NCI-H2227 treated with DMSO at 0.1 percent for 48 hours (cell line): ENCODE measurements around the gene COG4.
"Not testable (repeated sequence)": the region's sequence is repeated elsewhere in the genome, so short reads cannot be mapped to it uniquely, and the experiment has no call there.

ENCODE experiments used
- DNase-seq: peaks from one replicate; lab custom pipeline; 2025; lab: John Stamatoyannopoulos, UW

Gene COG4

GRCh38 chr16:70523076-70523742 lies at the start of gene COG4:
COG4 (minus strand) TSS chr16:70523554; CDS start chr16:70523543, 11 bp downstream.
- DNase-seq, result peak; percentile 78

DNA sequence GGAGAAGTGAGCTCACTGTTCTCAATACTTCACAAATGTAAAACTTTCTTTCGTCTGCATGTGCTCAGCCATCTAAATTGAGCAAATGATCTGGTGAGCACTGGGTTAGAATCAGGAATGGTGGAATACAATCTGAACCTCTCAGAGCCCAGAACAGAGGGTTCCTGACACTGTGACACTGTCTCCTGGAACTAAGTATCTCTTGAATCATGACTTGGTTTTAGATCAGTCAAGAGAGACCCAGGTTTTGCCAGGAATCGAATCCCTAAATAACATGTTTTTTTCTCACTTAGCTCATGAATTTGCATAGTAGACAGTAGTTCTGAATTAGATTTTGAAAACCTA lies 49.5 kb upstream of the COG4 start:
- no peak for DNase-seq

- DNase-seq, result no peak
Measured at GRCh38 chr16:70572050-70572925, 48.9 kb upstream of the COG4 start.

GRCh38 chr16:70571623-70572022 lies 48.3 kb upstream of the COG4 start:
- no peak for DNase-seq

DNA sequence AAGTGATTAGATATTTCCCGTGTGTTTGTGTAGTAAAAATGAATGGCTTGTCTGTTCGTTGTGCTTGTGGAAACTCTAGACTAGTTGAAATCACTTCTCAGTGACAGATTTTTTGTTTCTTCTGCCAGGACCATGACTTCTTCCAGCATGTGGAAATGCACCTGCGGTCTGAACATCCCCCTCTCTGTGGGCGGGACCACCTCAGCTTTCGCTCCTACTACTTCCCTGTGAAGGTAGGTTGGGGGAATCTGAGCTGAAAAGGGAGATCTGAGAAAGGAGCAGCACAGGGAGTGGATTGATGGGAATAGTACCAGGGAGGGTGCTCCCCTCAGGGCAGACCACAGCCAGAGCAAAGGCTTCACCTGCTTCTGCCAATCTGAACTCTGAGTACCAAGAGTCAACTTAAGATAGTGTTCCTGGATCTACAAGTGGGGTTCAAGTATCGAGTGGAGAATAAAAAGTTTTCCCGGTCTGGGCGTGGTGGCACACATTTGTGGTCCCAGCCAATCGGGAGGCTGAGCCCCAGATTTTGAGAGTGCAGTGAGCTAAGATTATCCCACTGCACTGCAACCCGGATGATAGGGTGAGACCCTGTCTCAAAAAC lies 47.7 kb upstream of the COG4 start:
- no peak for DNase-seq

GRCh38 chr16:70569752-70570151 lies 46.4 kb upstream of the COG4 start:
- DNase-seq, result no peak

DNA sequence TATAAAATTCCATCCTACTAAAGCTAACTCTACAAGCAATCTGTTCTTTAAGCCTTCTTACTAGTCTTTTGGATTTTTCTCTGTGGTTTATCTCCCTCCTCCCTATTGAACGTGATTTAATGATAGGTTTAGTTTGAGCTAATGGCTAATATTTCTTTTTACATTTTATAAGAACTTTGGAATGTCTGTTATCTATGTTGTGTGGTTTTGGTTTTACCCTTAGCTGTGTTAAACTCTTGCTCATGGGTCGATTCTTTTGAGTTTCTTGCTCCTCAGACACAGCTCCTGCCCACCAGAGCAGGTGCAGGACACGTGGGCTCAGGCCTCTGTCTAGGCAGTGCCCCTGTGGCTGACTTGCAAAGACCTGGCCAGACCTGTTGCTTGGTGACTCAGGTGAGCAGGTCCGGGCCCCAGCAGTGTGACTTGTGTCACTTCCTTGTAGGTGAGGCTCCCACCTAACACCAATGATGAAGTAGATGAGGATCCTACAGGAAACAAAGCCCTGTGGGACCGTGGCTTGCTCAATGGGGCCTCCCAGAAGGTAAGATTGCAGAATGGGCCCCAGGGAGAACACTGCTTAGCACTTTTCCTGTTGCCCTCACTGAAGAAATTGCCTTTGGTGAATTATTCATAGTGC lies 45.4 kb upstream of the COG4 start:
- DNase-seq, result no peak

DNA sequence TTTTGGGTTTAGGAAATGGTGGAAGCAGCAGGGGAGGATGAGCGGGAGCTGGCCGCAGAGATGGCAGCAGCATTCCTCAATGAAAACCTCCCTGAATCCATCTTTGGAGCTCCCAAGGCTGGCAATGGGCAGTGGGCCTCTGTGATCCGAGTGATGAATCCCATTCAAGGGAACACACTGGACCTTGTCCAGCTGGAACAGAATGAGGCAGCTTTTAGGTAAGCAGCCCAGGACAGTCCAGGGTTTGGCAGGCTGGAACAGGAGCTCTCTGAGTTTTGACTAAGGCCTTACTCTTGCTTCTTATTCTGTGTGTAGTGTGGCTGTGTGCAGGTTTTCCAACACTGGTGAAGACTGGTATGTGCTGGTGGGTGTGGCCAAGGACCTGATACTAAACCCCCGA lies 41.7 kb upstream of the COG4 start:
- no peak for DNase-seq

GRCh38 chr16:70563636-70564035 lies 40.3 kb upstream of the COG4 start:
- DNase-seq, result no peak

DNA sequence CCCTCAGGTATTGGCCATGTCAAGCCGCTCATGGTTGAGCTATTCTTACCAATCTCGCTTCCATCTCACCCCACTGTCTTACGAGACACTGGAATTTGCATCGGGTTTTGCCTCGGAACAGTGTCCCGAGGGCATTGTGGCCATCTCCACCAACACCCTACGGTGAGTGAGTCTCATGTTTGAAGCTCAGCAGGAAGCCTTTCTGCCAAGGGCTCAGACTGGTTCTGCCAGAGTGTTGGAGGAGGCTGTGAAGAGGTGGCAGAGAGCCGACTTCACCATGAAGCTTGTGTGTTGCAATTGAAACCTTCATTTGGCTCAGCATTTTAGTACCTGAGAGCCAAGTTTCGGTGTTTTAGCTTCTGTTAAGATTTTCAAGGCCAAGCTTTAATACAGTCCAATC lies 38.3 kb upstream of the COG4 start:
- DNase-seq, result no peak

DNA sequence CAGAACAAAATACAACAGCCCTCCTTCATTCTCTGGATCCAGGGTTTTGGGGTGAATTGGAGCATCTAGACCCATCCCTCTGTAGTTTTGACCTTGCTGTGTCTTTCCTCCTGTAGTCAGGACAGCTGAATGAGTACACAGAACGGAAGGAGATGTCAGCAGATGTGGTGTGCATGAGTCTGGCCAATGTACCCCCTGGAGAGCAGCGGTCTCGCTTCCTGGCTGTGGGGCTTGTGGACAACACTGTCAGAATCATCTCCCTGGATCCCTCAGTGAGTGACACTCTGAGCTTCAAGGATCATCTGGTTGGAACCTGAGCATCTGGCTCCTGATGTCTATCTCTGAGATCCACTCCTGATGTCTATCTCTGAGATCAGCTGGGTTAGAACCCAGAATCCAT lies 32.7 kb upstream of the COG4 start:
- no peak for DNase-seq

DNA sequence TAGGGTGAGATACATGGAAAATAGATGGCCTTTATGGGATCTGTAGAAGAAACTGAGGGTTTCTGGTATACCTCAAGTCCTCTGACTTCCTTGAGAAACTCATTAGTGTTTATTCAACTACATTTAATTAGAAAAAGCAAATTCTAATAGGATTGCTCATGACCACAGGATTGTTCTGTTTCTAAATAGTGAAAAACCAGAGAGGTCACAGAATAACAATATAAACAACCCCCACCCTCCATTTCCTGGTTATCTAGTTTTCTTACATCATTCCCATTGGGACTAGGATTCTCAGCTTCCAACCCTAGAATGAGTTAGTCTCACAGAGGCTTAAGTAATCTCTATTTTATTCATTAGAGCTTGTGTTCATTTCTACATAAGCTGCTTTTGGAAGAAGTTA lies 30.3 kb upstream of the COG4 start:
- DNase-seq, result no peak

GRCh38 chr16:70552675-70553074 lies 29.3 kb upstream of the COG4 start:
- no peak for DNase-seq

DNA sequence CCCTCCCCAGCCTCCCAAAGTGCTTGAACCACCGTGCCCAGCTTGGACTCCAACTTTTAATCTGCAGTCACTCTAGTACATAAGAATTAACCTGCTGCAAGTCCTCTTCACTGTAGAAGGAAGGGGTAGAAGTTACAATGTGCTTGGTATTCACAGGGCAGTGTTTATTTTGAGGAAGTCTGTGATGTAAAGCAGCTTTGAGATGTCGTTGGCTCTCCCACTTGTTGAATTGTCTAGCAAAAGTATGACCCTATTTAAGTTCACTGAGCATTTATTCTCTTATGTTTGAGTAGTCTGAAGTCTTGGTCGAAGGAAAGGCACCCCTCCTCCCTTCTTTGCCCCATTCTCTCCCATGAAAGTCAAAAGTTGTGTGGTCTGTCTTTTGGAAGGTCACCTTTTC lies 28.4 kb upstream of the COG4 start:
- DNase-seq, result no peak

GRCh38 chr16:70550082-70550481 lies 26.7 kb upstream of the COG4 start:
- no peak for DNase-seq

DNA sequence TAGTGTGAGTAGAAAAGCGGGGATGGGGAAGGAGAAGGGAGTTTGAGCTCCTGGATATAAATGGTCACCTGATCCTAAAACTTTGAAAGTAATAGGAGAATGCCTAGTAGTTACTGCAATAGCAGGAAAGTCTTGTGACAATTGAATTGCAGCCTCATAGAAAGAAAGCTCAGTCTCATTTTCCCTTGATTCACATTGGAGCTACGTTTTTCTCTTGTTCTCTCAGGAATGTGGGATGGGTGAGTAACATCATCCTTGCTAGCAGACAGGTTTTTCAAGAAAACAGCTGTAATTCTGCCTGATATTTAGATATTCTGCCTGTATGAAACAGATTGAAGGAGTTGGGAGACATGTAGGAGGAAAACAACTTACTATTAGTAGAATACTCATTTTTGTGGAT lies 25.6 kb upstream of the COG4 start:
- no peak for DNase-seq

- DNase-seq, result no peak
Measured at GRCh38 chr16:70544548-70544947, 21.2 kb upstream of the COG4 start.

- no peak for DNase-seq
Measured at GRCh38 chr16:70540994-70541393, 17.6 kb upstream of the COG4 start.

GRCh38 chr16:70534971-70535370 lies 11.6 kb upstream of the COG4 start:
- DNase-seq, result no peak

GRCh38 chr16:70529954-70530353 lies 6.6 kb upstream of the COG4 start:
- not testable (repeated sequence) for DNase-seq

DNA sequence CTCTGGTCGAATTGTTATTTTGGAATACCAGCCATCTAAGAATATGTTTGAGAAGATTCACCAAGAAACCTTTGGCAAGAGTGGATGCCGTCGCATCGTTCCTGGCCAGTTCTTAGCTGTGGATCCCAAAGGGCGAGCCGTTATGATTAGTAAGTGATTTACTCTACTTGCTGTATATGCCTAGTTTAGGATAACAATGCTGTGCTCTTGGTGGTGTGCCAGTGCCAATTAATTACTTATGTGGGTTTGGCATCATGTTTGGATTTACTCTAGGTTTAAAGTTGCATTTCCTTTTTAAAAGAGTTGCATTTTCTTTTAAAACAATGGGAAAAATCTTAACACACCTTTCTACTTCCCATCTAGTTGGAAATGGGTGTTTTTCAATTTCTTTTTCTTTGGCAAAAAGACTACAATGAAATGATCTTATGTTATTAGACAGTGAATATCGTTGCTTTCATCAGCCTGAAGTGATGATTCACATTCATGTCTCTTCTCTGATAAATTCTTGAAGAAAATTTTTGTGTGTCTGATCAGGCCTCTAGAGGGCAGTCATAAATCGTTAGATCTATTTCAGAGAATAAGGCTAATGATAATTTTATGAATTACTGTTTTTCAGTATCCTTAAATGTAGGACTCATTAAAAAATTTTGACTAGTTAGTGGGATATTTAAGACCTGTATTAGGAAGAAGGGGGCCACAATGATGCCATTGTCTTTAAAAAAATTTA lies 5.9 kb upstream of the COG4 start:
- no peak for DNase-seq
